Astrocyte (in vitro differentiated cells and primary cell): ENCODE data around the gene TLCD2. TPM values are rescaled to one million over a fixed set of nuclear protein-coding genes. Genes with fewer than 3 reads are reported as not detected.

Experiments used
- DNase-seq: peaks from one replicate; pipeline ENCODE4 v3.0.0-alpha.2; 2010; ENCODE audit warnings: low read depth
- FAIRE-seq: peaks from 2 replicates; lab custom pipeline; 2011; peaks lifted over from hg19 to GRCh38; lab: Jason Lieb, UNC
- H2AFZ ChIP-seq: 2 replicates; pipeline ENCODE4 v1.6.0; 2012; ENCODE audit warnings: low read depth, low read length, inconsistent platforms
- H3K27ac ChIP-seq: 2 replicates; pipeline ENCODE4 v1.5.1; 2011; ENCODE audit warnings: low read depth, low read length, inconsistent platforms
- H3K27me3 ChIP-seq: 2 replicates; pipeline ENCODE4 v1.6.0; 2011; ENCODE audit warnings: low read length, inconsistent platforms; ENCODE audit not compliant: insufficient read depth
- H3K36me3 ChIP-seq: 2 replicates; pipeline ENCODE4 v1.5.1; 2011; ENCODE audit warnings: low read length, inconsistent platforms; ENCODE audit not compliant: insufficient read depth
- H3K4me1 ChIP-seq: 2 replicates; pipeline ENCODE4 v1.5.1; 2011; ENCODE audit warnings: low read length, inconsistent platforms; ENCODE audit not compliant: insufficient read depth
- H3K4me2 ChIP-seq: 2 replicates; pipeline ENCODE4 v1.6.0; 2012; ENCODE audit warnings: low read length, inconsistent platforms
- H3K4me3 ChIP-seq: 2 replicates; pipeline ENCODE4 v1.5.1; 2011; ENCODE audit warnings: low read depth, mild to moderate bottlenecking, low read length, inconsistent platforms; ENCODE audit not compliant: insufficient read depth
- H3K79me2 ChIP-seq: 2 replicates; pipeline ENCODE4 v1.6.0; 2012; ENCODE audit warnings: mild to moderate bottlenecking, low read length, inconsistent platforms; ENCODE audit not compliant: insufficient read depth
- H3K9ac ChIP-seq: 2 replicates; pipeline ENCODE4 v1.6.0; 2012; ENCODE audit warnings: mild to moderate bottlenecking, low read length, inconsistent platforms
- H3K9me3 ChIP-seq: 2 replicates; pipeline ENCODE4 v1.5.1; 2012; ENCODE audit warnings: low read depth, mild to moderate bottlenecking, low read length, inconsistent platforms; ENCODE audit not compliant: insufficient read depth
- H4K20me1 ChIP-seq: 2 replicates; pipeline ENCODE4 v1.6.0; 2012; ENCODE audit warnings: low read length, inconsistent platforms; ENCODE audit not compliant: insufficient read depth
- H3K27ac Mint-ChIP-seq: one replicate; pipeline ENCODE4 v1.8.0; 2021; ENCODE audit warnings: mild to moderate bottlenecking, mixed read lengths; ENCODE audit not compliant: unreplicated experiment
- H3K27me3 Mint-ChIP-seq: one replicate; pipeline ENCODE4 v1.8.0; 2021; ENCODE audit warnings: low read depth, mixed read lengths; ENCODE audit not compliant: unreplicated experiment
- H3K36me3 Mint-ChIP-seq: one replicate; pipeline ENCODE4 v1.8.0; 2021; ENCODE audit warnings: low read depth, mixed read lengths; ENCODE audit not compliant: unreplicated experiment
- H3K4me1 Mint-ChIP-seq: one replicate; pipeline ENCODE4 v1.8.0; 2021; ENCODE audit warnings: low read depth, mixed read lengths; ENCODE audit not compliant: unreplicated experiment
- H3K4me3 Mint-ChIP-seq: one replicate; pipeline ENCODE4 v1.8.0; 2021; ENCODE audit warnings: mild to moderate bottlenecking, moderate library complexity, mixed read lengths; ENCODE audit not compliant: unreplicated experiment
- H3K9me3 Mint-ChIP-seq: one replicate; pipeline ENCODE4 v1.8.0; 2021; ENCODE audit warnings: mild to moderate bottlenecking, mixed read lengths; ENCODE audit not compliant: unreplicated experiment
- CTCF ChIP-seq: IDR thresholded peaks from 2 replicates; pipeline ENCODE4 v1.5.1; 2011; ENCODE audit warnings: low read depth, mild to moderate bottlenecking, inconsistent platforms, low read length, moderate library complexity; ENCODE audit not compliant: insufficient read depth
- EZH2 ChIP-seq: IDR thresholded peaks from 2 replicates; pipeline ENCODE4 v1.6.1; 2012; ENCODE audit warnings: mild to moderate bottlenecking, low read length, inconsistent platforms; ENCODE audit not compliant: insufficient read depth
- total RNA-seq: library from RNA; stranded (reverse); gene quantifications from 2 replicates; pipeline ENCODE4 v1.2.1, GENCODE V29; 2021

The TLCD2 gene
- total RNA-seq, 1 donor from 2014 or later = 6.0 TPM

GRCh38 chr17:1729966-1730325 is 19.8 kb upstream of the TLCD2 start:
- Histone ChIP-seq H3K27ac (no peak overlapping the region), H3K9ac (no peak overlapping the region), H3K4me1 (peaks cover 10% of the 10 kb centered on the region), H4K20me1 (peaks cover 7% of the 10 kb centered on the region), H3K4me3 (no peak overlapping the region), H3K79me2 (peaks cover 29% of the 10 kb centered on the region), H2AFZ (no peak overlapping the region), H3K4me2 (no peak overlapping the region), H3K27me3 (no peaks in the 10 kb centered on the region), H3K36me3 (no peaks in the 10 kb centered on the region), H3K9me3 (no peaks in the 10 kb centered on the region)
- H3K36me3 Mint-ChIP-seq = peaks cover 15% of the 10 kb centered on the region
- TF ChIP-seq CTCF = no peak
- TF ChIP-seq EZH2 = no peak
- DNase-seq (no peak), FAIRE-seq (no peak)
- no peak overlapping the region for H3K4me3 Mint-ChIP-seq
- H3K9me3 Mint-ChIP-seq = no peaks in the 10 kb centered on the region
- H3K27me3 Mint-ChIP-seq = no peaks in the 10 kb centered on the region
- H3K4me1 Mint-ChIP-seq = peaks cover 4% of the 10 kb centered on the region
- no peak overlapping the region for H3K27ac Mint-ChIP-seq

GRCh38 chr17:1727876-1728630 is 17.9 kb upstream of the TLCD2 start:
- H3K27me3 ChIP-seq = no peaks in the 10 kb centered on the region
- H2AFZ ChIP-seq = no peak overlapping the region
- no peak for TF ChIP-seq CTCF
- TF ChIP-seq EZH2 = no peak
- H3K9me3 ChIP-seq = no peaks in the 10 kb centered on the region
- no peak overlapping the region for H3K4me3 ChIP-seq
- H3K4me1 ChIP-seq = peaks cover 16% of the 10 kb centered on the region
- H4K20me1 ChIP-seq = peaks cover 7% of the 10 kb centered on the region
- no peak overlapping the region for H3K4me2 ChIP-seq
- H3K9ac ChIP-seq = no peak overlapping the region
- H3K27ac Mint-ChIP-seq = no peak overlapping the region
- no peaks in the 10 kb centered on the region for H3K9me3 Mint-ChIP-seq
- H3K4me1 Mint-ChIP-seq = peaks cover 5% of the 10 kb centered on the region
- peaks cover 31% of the 10 kb centered on the region for H3K79me2 ChIP-seq
- H3K36me3 ChIP-seq = no peaks in the 10 kb centered on the region
- no peaks in the 10 kb centered on the region for H3K27me3 Mint-ChIP-seq
- peaks cover 13% of the 10 kb centered on the region for H3K36me3 Mint-ChIP-seq
- DNase-seq (no peak), FAIRE-seq (no peak)
- peak overlapping the region; percentile 15 for H3K4me3 Mint-ChIP-seq
- H3K27ac ChIP-seq = no peak overlapping the region

- no peaks in the 10 kb centered on the region for H3K27me3 ChIP-seq
- no peak overlapping the region for H3K4me3 ChIP-seq
- Mint-ChIP-seq H3K27ac (no peak overlapping the region), H3K36me3 (peaks cover 11% of the 10 kb centered on the region), H3K9me3 (no peaks in the 10 kb centered on the region), H3K27me3 (no peaks in the 10 kb centered on the region), H3K4me1 (peaks cover 8% of the 10 kb centered on the region), H3K4me3 (no peak overlapping the region)
- no peak for DNase-seq
- no peaks in the 10 kb centered on the region for H3K9me3 ChIP-seq
- FAIRE-seq = no peak
- H2AFZ ChIP-seq = no peak overlapping the region
- H4K20me1 ChIP-seq = peaks cover 7% of the 10 kb centered on the region
- TF ChIP-seq EZH2 = no peak
- no peak for TF ChIP-seq CTCF
- no peak overlapping the region for H3K27ac ChIP-seq
- no peak overlapping the region for H3K9ac ChIP-seq
- peaks cover 31% of the 10 kb centered on the region for H3K79me2 ChIP-seq
- peaks cover 20% of the 10 kb centered on the region for H3K4me1 ChIP-seq
- no peak overlapping the region for H3K4me2 ChIP-seq
- no peaks in the 10 kb centered on the region for H3K36me3 ChIP-seq
Observed at GRCh38 chr17:1727258-1727789, 17.1 kb upstream of the TLCD2 start.
